B cell (primary cell): ENCODE measurements around the gene CREB5. TPM values are rescaled to one million over a fixed set of nuclear protein-coding genes. Genes with fewer than 3 reads are reported as not detected.

Experiments used
- ATAC-seq: fragments of 200-7000 bp; cut with Tn5 transposase; one replicate; pipeline ENCODE4 v1.10.0; 2021; ENCODE audit warnings: low read depth, mild to moderate bottlenecking, moderate number of reproducible peaks, moderate library complexity
- CTCF ChIA-PET: fragments of 350-600 bp; sonication (Branson Sonifier 250); formaldehyde crosslinking; loops from one replicate; lab custom pipeline; 2021; ENCODE audit warnings: antibody characterized with exemption, inconsistent platforms; lab: Charles Lee
- POLR2A ChIA-PET: fragments of 350-600 bp; sonication (Branson Sonifier 250); formaldehyde crosslinking; loops from one replicate; lab custom pipeline; 2021; ENCODE audit warnings: antibody characterized with exemption; lab: Charles Lee
- DNase-seq: peaks from one replicate; pipeline ENCODE4 v3.0.0; 2013
- H2AFZ ChIP-seq: 2 replicates; pipeline ENCODE4 v1.6.1; 2012; ENCODE audit warnings: mild to moderate bottlenecking, low read depth, low read length; ENCODE audit not compliant: insufficient read depth, poor library complexity, severe bottlenecking
- H3K27ac ChIP-seq, 2 donors: 1 replicate in 1 of 2; 2 replicates in 1 of 2; pipeline ENCODE4 v1.5.1; 2012 to 2013; ENCODE audit warnings: low read length in 2 of 2, mild to moderate bottlenecking in 2 of 2, moderate library complexity in 1 of 2
- H3K27me3 ChIP-seq, 4 experiments: fragments of 200-600 bp in 1 of 4; sonication (generic) in 1 of 4; replicated peaks in 1 of 4; 1 replicate in 2 of 4; 2 replicates in 2 of 4; pipeline versions ENCODE4 v1.6.1 to v1.7.0; 2013 to 2016; ENCODE audit warnings: low read length in 3 of 4, mild to moderate bottlenecking in 2 of 4, mixed read lengths in 1 of 4, moderate library complexity in 1 of 4; ENCODE audit not compliant: insufficient read depth in 4 of 4, control insufficient read depth in 3 of 4; ENCODE audit errors: control extremely low read depth in 1 of 4
- H3K36me3 ChIP-seq, 2 experiments: replicated peaks in 1 of 2; 1 replicate in 1 of 2; 2 replicates in 1 of 2; pipeline versions ENCODE4 v1.6.1 to v1.7.1; 2013; ENCODE audit warnings: low read length in 1 of 2; ENCODE audit not compliant: insufficient read depth in 2 of 2, control insufficient read depth in 1 of 2; ENCODE audit errors: control extremely low read depth in 1 of 2, extremely low read depth in 1 of 2
- H3K4me1 ChIP-seq, 2 donors: fragments of 200-600 bp in 1 of 2; sonication (generic) in 1 of 2; 1 replicate in 1 of 2; 2 replicates in 1 of 2; pipeline versions ENCODE4 v1.5.1 to v1.6.1; 2013 to 2017; ENCODE audit warnings: low read length in 2 of 2; ENCODE audit not compliant: control insufficient read depth in 2 of 2, insufficient read depth in 2 of 2
- H3K4me2 ChIP-seq: replicated peaks from 2 replicates; pipeline ENCODE3; 2012; ENCODE audit warnings: mild to moderate bottlenecking, low read depth, low read length; ENCODE audit not compliant: poor library complexity, severe bottlenecking
- H3K4me3 ChIP-seq, 5 experiments: fragments of 200-600 bp in 1 of 5; sonication (generic) in 1 of 5; 1 replicate in 3 of 5; 2 replicates in 2 of 5; pipeline versions ENCODE4 v1.5.1 to v1.7.0; 2011 to 2016; ENCODE audit warnings: low read length in 4 of 5, mild to moderate bottlenecking in 4 of 5, low read depth in 2 of 5, control low read depth in 1 of 5, moderate library complexity in 1 of 5; ENCODE audit not compliant: insufficient read depth in 1 of 5; ENCODE audit errors: control extremely low read depth in 1 of 5, extremely low read depth in 1 of 5
- H3K79me2 ChIP-seq: fragments of 200-600 bp; sonication (generic); one replicate; pipeline ENCODE4 v1.6.0; 2016; ENCODE audit warnings: low read length; ENCODE audit not compliant: control insufficient read depth, insufficient read depth
- H3K9ac ChIP-seq: fragments of 200-600 bp; sonication (generic); 2 replicates; pipeline ENCODE4 v1.6.1; 2017; ENCODE audit warnings: mild to moderate bottlenecking, low read length, moderate library complexity
- H3K9me3 ChIP-seq, 3 donors: one replicate each; pipeline versions ENCODE4 v1.6.1 to v1.7.1; 2013; ENCODE audit warnings: low read length in 2 of 3; ENCODE audit not compliant: control insufficient read depth in 2 of 3, insufficient read depth in 1 of 3; ENCODE audit errors: control extremely low read depth in 1 of 3
- H4K20me1 ChIP-seq: 2 replicates; pipeline ENCODE4 v1.6.0; 2012; ENCODE audit warnings: mild to moderate bottlenecking, low read length; ENCODE audit not compliant: insufficient read depth, control insufficient read depth, poor library complexity, severe bottlenecking
- H3K27ac Mint-ChIP-seq: one replicate; pipeline ENCODE4 v1.8.0; 2021; ENCODE audit warnings: mixed read lengths
- H3K27me3 Mint-ChIP-seq: one replicate; pipeline ENCODE4 v1.8.0; 2021; ENCODE audit warnings: mixed read lengths
- H3K4me1 Mint-ChIP-seq: one replicate; pipeline ENCODE4 v1.8.0; 2021; ENCODE audit warnings: mixed read lengths
- H3K4me3 Mint-ChIP-seq: one replicate; pipeline ENCODE4 v1.8.0; 2021; ENCODE audit warnings: mixed read lengths
- H3K9me3 Mint-ChIP-seq: one replicate; pipeline ENCODE4 v1.8.0; 2022; ENCODE audit warnings: mixed read lengths; ENCODE audit not compliant: insufficient read depth
- EZH2 ChIP-seq: IDR thresholded peaks from 2 replicates; pipeline ENCODE4 v1.6.1; 2012; ENCODE audit warnings: borderline replicate concordance, low read depth, mild to moderate bottlenecking, moderate library complexity, low read length; ENCODE audit not compliant: insufficient read depth, poor library complexity, severe bottlenecking
- WGBS: methylation state at CpG from one replicate; pipeline ENCODE4 v1.1.5; 2013; ENCODE audit warnings: missing lambda C conversion rate; ENCODE audit not compliant: insufficient coverage; 5-methylcytosine and 5-hydroxymethylcytosine counted together
- intact Hi-C: fragments of 100-400 bp; cut with micrococcal nuclease; formaldehyde crosslinking; loops from one replicate; pipeline ENCODE4 v1.10.0; 2022
- polyA plus RNA-seq: library from polyadenylated mRNA; depleted of rRNA; stranded (reverse); fragments of >200 nt; gene quantifications from 2 replicates; pipeline ENCODE4 v1.2.3, GENCODE V29; 2012
- total RNA-seq, 2 donors: library from RNA; stranded (reverse); fragments of 120-200 nt in 1 of 2; gene quantifications; 1 replicate in 1 of 2; 2 replicates in 1 of 2; pipeline versions ENCODE4 v1.2.3 to v1.2.4, GENCODE V29; 2013 to 2022
- TF ChIP-seq, protein P1 (sequence below): fragments of 200-600 bp; IDR thresholded peaks from one replicate; pipeline ENCODE4 v1.8.0; 2022; ENCODE audit warnings: antibody characterized with exemption, mild to moderate bottlenecking

CREB5 gene
- total and polyA plus RNA-seq, 2 donors (not counting 1 experiment from before 2014, with no cell fraction given), result 0.05 to 0.95 TPM

- no peak for ATAC-seq
- Mint-ChIP-seq H3K27ac (peak overlapping the region; percentile 32), H3K27me3 (no peaks in the 10 kb centered on the region), H3K4me1 (peaks cover 34% of the 10 kb centered on the region), H3K4me3 (peak overlapping the region; percentile 68), H3K9me3 (no peaks in the 10 kb centered on the region)
- TF ChIP-seq, protein P1, sequence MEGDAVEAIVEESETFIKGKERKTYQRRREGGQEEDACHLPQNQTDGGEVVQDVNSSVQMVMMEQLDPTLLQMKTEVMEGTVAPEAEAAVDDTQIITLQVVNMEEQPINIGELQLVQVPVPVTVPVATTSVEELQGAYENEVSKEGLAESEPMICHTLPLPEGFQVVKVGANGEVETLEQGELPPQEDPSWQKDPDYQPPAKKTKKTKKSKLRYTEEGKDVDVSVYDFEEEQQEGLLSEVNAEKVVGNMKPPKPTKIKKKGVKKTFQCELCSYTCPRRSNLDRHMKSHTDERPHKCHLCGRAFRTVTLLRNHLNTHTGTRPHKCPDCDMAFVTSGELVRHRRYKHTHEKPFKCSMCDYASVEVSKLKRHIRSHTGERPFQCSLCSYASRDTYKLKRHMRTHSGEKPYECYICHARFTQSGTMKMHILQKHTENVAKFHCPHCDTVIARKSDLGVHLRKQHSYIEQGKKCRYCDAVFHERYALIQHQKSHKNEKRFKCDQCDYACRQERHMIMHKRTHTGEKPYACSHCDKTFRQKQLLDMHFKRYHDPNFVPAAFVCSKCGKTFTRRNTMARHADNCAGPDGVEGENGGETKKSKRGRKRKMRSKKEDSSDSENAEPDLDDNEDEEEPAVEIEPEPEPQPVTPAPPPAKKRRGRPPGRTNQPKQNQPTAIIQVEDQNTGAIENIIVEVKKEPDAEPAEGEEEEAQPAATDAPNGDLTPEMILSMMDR, result no peak
- TF ChIP-seq EZH2, result no peak
- no peaks in the 10 kb centered on the region for H3K79me2 ChIP-seq
- POLR2A ChIA-PET, result no interaction called here
- peak; percentile 41 for DNase-seq
- H3K4me3 ChIP-seq, result no peak overlapping the region
- CTCF ChIA-PET, result no interaction called here
- no peak overlapping the region for H2AFZ ChIP-seq
- no peaks in the 10 kb centered on the region for H3K27me3 ChIP-seq
- H3K9me3 ChIP-seq, result no peaks in the 10 kb centered on the region
- H3K27ac ChIP-seq, result no peak overlapping the region
- peaks cover 9 to 30% of the 10 kb centered on the region in 2 donors for H3K4me1 ChIP-seq
- intact Hi-C loops, result no loop called here
- 38% methylated on average over 1 of the region's 6 CpGs for WGBS
- no peaks in the 10 kb centered on the region for H4K20me1 ChIP-seq
- no peak overlapping the region for H3K4me2 ChIP-seq
- H3K36me3 ChIP-seq, result no peaks in the 10 kb centered on the region
- H3K9ac ChIP-seq, result no peak overlapping the region
Measured at GRCh38 chr7:28697913-28698563, 285.7 kb downstream of the CREB5 start.

GRCh38 chr7:28698840-28699239 lies 286.5 kb downstream of the CREB5 start:
- Histone ChIP-seq H3K27ac (no peak overlapping the region), H3K79me2 (no peaks in the 10 kb centered on the region), H3K36me3 (no peaks in the 10 kb centered on the region), H2AFZ (no peak overlapping the region), H3K27me3 (no peaks in the 10 kb centered on the region), H3K9ac (no peak overlapping the region), H3K4me2 (peak overlapping the region; percentile 3), H3K4me3 (no peak overlapping the region), H3K9me3 (peaks cover 0 to 2% (median 0%) of the 10 kb centered on the region in 3 donors), H3K4me1 (peaks cover 9 to 30% of the 10 kb centered on the region in 2 donors), H4K20me1 (no peaks in the 10 kb centered on the region)
- WGBS, result 100% methylated on average over 1 of the region's 6 CpGs
- H3K4me1 Mint-ChIP-seq, result peaks cover 34% of the 10 kb centered on the region
- no peaks in the 10 kb centered on the region for H3K27me3 Mint-ChIP-seq
- H3K9me3 Mint-ChIP-seq, result no peaks in the 10 kb centered on the region
- CTCF ChIA-PET, result no interaction called here
- peak overlapping the region; percentile 68 for H3K4me3 Mint-ChIP-seq
- POLR2A ChIA-PET, result no interaction called here
- TF ChIP-seq, protein P1, result no peak
- ATAC-seq (peak; percentile 31), DNase-seq (no peak)
- H3K27ac Mint-ChIP-seq, result peak overlapping the region; percentile 32
- intact Hi-C loops, result no loop called here
